Endothelial cell of umbilical vein (primary cell): ENCODE data around the gene TSTD2. TPM values are rescaled to one million over a fixed set of nuclear protein-coding genes. Genes with fewer than 3 reads are reported as not detected.
"Not testable (repeated sequence)": the region's sequence is repeated elsewhere in the genome, so short reads cannot be mapped to it uniquely, and the experiment has no call there.

Experiments used
- BruUV-seq: library from RNA; stranded (reverse); fragments of 400-500 nt; replicated peaks from 2 replicates; lab custom pipeline; 2021; lab: Mats Ljungman, UMichigan
- CTCF ChIA-PET: fragments of 300-600, 350-600 bp; sonication (Branson Sonifier 250); formaldehyde crosslinking; loops from one replicate; lab custom pipeline; 2021; ENCODE audit warnings: antibody characterized with exemption, inconsistent platforms; lab: Charles Lee
- POLR2A ChIA-PET: fragments of 300-600, 350-600 bp; sonication (Branson Sonifier 250); formaldehyde crosslinking; loops from one replicate; lab custom pipeline; 2021; ENCODE audit warnings: antibody characterized with exemption, inconsistent platforms; lab: Charles Lee
- DNase-seq: peaks from one replicate; pipeline ENCODE4 v3.0.0-alpha.2; 2011; ENCODE audit warnings: low read depth, low spot score
- FAIRE-seq: peaks from 2 replicates; lab custom pipeline; 2011; peaks lifted over from hg19 to GRCh38; lab: Jason Lieb, UNC
- H2AFZ ChIP-seq: 2 replicates; pipeline ENCODE4 v1.6.0; 2012; ENCODE audit warnings: low read depth, low read length, control low read depth, inconsistent platforms
- H3K27ac ChIP-seq: 2 replicates; pipeline ENCODE4 v1.5.1; 2011; ENCODE audit warnings: low read depth, mild to moderate bottlenecking, control low read depth, low read length, moderate library complexity; ENCODE audit not compliant: insufficient read depth
- H3K27me3 ChIP-seq, 2 experiments: 2 replicates each; pipeline versions ENCODE4 v1.6.0 to v1.6.1; 2011; ENCODE audit warnings: low read length in 2 of 2, mixed read lengths in 1 of 2; ENCODE audit not compliant: control insufficient read depth in 2 of 2, insufficient read depth in 2 of 2
- H3K36me3 ChIP-seq, 2 experiments: 2 replicates in 1 of 2; 3 replicates in 1 of 2; pipeline ENCODE4 v1.5.1; 2011; ENCODE audit warnings: low read length in 2 of 2, mild to moderate bottlenecking in 1 of 2, moderate library complexity in 1 of 2; ENCODE audit not compliant: control insufficient read depth in 2 of 2, insufficient read depth in 2 of 2; ENCODE audit errors: extremely low read depth in 1 of 2
- H3K4me1 ChIP-seq: 3 replicates; pipeline ENCODE4 v1.5.1; 2011; ENCODE audit warnings: mild to moderate bottlenecking, low read length; ENCODE audit not compliant: control insufficient read depth, insufficient read depth; ENCODE audit errors: extremely low read depth
- H3K4me2 ChIP-seq: 2 replicates; pipeline ENCODE4 v1.6.1; 2011; ENCODE audit warnings: low read length, control low read depth, mixed read lengths; ENCODE audit not compliant: insufficient read depth
- H3K4me3 ChIP-seq, 3 experiments: fragments of 200-600 bp in 1 of 3; sonication (generic), shearing (Covaris generic) in 1 of 3; replicated peaks in 1 of 3; 2 replicates each; pipeline ENCODE4 v1.5.1; 2011 to 2016; ENCODE audit warnings: control low read depth in 3 of 3, low read length in 3 of 3, mild to moderate bottlenecking in 2 of 3, inconsistent platforms in 1 of 3, low read depth in 1 of 3, moderate library complexity in 1 of 3; ENCODE audit not compliant: insufficient read depth in 1 of 3
- H3K79me2 ChIP-seq: 2 replicates; pipeline ENCODE4 v1.6.0; 2012; ENCODE audit warnings: low read length, inconsistent platforms; ENCODE audit not compliant: control insufficient read depth, insufficient read depth
- H3K9ac ChIP-seq: replicated peaks from 2 replicates; pipeline ENCODE3; 2011; ENCODE audit warnings: low read length, control low read depth; ENCODE audit not compliant: insufficient read depth; ENCODE audit errors: extremely low read depth
- H3K9me1 ChIP-seq: replicated peaks from 3 replicates; pipeline ENCODE4 v1.6.0; 2011; ENCODE audit warnings: mild to moderate bottlenecking, low read length; ENCODE audit not compliant: control insufficient read depth, insufficient read depth; ENCODE audit errors: extremely low read depth
- H3K9me3 ChIP-seq: replicated peaks from 2 replicates; pipeline ENCODE4 v1.5.1; 2012; ENCODE audit warnings: low read length, inconsistent platforms; ENCODE audit not compliant: control insufficient read depth, insufficient read depth
- H4K20me1 ChIP-seq: replicated peaks from 2 replicates; pipeline ENCODE3; 2011; ENCODE audit warnings: mild to moderate bottlenecking, low read length; ENCODE audit not compliant: control insufficient read depth, insufficient read depth; ENCODE audit errors: extremely low read depth
- CTCF ChIP-seq, 2 donors: IDR thresholded peaks; 1 replicate in 1 of 2; 2 replicates in 1 of 2; pipeline ENCODE4 v1.5.1; 2011; ENCODE audit warnings: low read length in 2 of 2, mild to moderate bottlenecking in 2 of 2, moderate library complexity in 2 of 2, control low read depth in 1 of 2, inconsistent platforms in 1 of 2, low read depth in 1 of 2; ENCODE audit not compliant: insufficient read depth in 1 of 2; ENCODE audit errors: extremely low read depth in 1 of 2
- EZH2 ChIP-seq: IDR thresholded peaks from 2 replicates; pipeline ENCODE4 v1.6.1; 2012; ENCODE audit warnings: borderline replicate concordance, low read depth, mild to moderate bottlenecking, moderate library complexity, low read length, inconsistent platforms; ENCODE audit not compliant: severe bottlenecking
- FOS ChIP-seq: IDR thresholded peaks from 2 replicates; pipeline ENCODE4 v1.6.1; 2011; ENCODE audit warnings: mild to moderate bottlenecking, low read length, moderate library complexity, borderline replicate concordance; ENCODE audit not compliant: insufficient read depth
- GATA2 ChIP-seq: IDR thresholded peaks from 2 replicates; pipeline ENCODE4 v1.7.0; 2011; ENCODE audit warnings: low read depth, mild to moderate bottlenecking, moderate library complexity, mixed read lengths, low read length; ENCODE audit not compliant: insufficient read length, insufficient read depth
- JUN ChIP-seq: IDR thresholded peaks from 2 replicates; pipeline ENCODE4 v1.6.1; 2011; ENCODE audit warnings: borderline replicate concordance, low read depth; ENCODE audit not compliant: insufficient read length, insufficient read depth
- MYC ChIP-seq: IDR thresholded peaks from one replicate; pipeline ENCODE4 v1.6.1; 2011; ENCODE audit warnings: mild to moderate bottlenecking, low read depth, low read length
- POLR2A ChIP-seq: IDR thresholded peaks from 2 replicates; pipeline ENCODE4 v1.6.1; 2012; ENCODE audit warnings: low read depth, mild to moderate bottlenecking, control low read depth, low read length
- POLR2AphosphoS5 ChIP-seq: IDR thresholded peaks from 2 replicates; pipeline ENCODE4 v1.6.1; 2012; ENCODE audit warnings: low read depth, mild to moderate bottlenecking, control low read depth, low read length, moderate library complexity; ENCODE audit not compliant: insufficient read depth
- dilution Hi-C: fragments of 300-500 bp; cut with MboI; formaldehyde crosslinking; loops from one replicate; pipeline ENCODE4 v1.15.0; 2019; ENCODE audit warnings: low sequenced_read_pairs; ENCODE audit not compliant: extremely low pct_ligation_motif_present
- intact Hi-C: fragments of 100-400 bp; cut with micrococcal nuclease; formaldehyde crosslinking; loops from one replicate; pipeline ENCODE4 v1.10.0; 2022
- polyA plus RNA-seq, 4 experiments: library from polyadenylated mRNA; depleted of rRNA in 3 of 4; stranded (reverse) in 3 of 4; unstranded in 1 of 4; fragments of >200 nt; gene quantifications; 2 replicates each; pipeline versions ENCODE4 v1.2.1 to v1.2.3, GENCODE V29; 2011 to 2012; ENCODE audit warnings: missing spikeins in 1 of 4
- total RNA-seq: library from RNA; stranded (reverse); gene quantifications from 2 replicates; pipeline ENCODE4 v1.2.3, GENCODE V29; 2021
- TF ChIP-seq, protein P1 (sequence below): IDR thresholded peaks from 2 replicates; pipeline ENCODE4 v1.6.1; 2011; ENCODE audit not compliant: insufficient read depth, insufficient read length

The TSTD2 gene
- total and polyA plus RNA-seq, 2 donors (not counting 3 experiments of a cell fraction or from before 2014, with no cell fraction given) = 13.7 to 15.9 TPM

GRCh38 chr9:97623946-97624345, 9.2 kb downstream of the TSTD2 start:
- Histone ChIP-seq H3K4me3 (no peak overlapping the region), H4K20me1 (no peaks in the 10 kb centered on the region), H3K79me2 (peaks cover 4% of the 10 kb centered on the region), H3K27me3 (no peaks in the 10 kb centered on the region), H3K36me3 (no peaks in the 10 kb centered on the region), H3K9me1 (no peaks in the 10 kb centered on the region), H3K27ac (no peak overlapping the region), H3K4me2 (no peak overlapping the region), H2AFZ (no peak overlapping the region), H3K4me1 (no peaks in the 10 kb centered on the region), H3K9ac (no peak overlapping the region), H3K9me3 (no peaks in the 10 kb centered on the region)
- intact Hi-C loops = no loop called here
- FAIRE-seq = no peak
- DNase-seq = no peak
- TF ChIP-seq MYC (no peak), JUN (no peak), GATA2 (no peak), CTCF (IDR thresholded peaks at IDR 0.05; ENCODE audit: extremely low read depth in 1 of 2, insufficient read depth in 1 of 2, low read depth in 1 of 2, low read length in 2 of 2) (no peak), POLR2AphosphoS5 (no peak), FOS (no peak), EZH2 (no peak), POLR2A (no peak)
- TF ChIP-seq, protein P1, sequence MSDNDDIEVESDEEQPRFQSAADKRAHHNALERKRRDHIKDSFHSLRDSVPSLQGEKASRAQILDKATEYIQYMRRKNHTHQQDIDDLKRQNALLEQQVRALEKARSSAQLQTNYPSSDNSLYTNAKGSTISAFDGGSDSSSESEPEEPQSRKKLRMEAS = no peak
- dilution Hi-C loops = loop anchor here (25.0 kb wide), 1 partner anchor 162 kb away; no protein-coding TSS in a partner anchor
- POLR2A ChIA-PET = no interaction called here
- no TSS peak for BruUV-seq
- CTCF ChIA-PET = interaction anchor here (1.4 to 2.4 kb wide), 2 partner anchors 8 to 25 kb away, joined by 3 to 14 read pairs; no protein-coding TSS in a partner anchor

GRCh38 chr9:97622483-97622882, 10.7 kb downstream of the TSTD2 start:
- ChIA-PET POLR2A (interaction anchor here (0.6 kb wide), 1 partner anchor 11 kb away, joined by 3 read pairs; the partner anchor contains the start of genes NCBP1 and TSTD2), CTCF (interaction anchor here (1.4 kb wide), 1 partner anchor 24 kb away, joined by 3 read pairs; no protein-coding TSS in a partner anchor)
- H3K9me1 ChIP-seq, H3K27ac ChIP-seq, H4K20me1 ChIP-seq, H3K4me2 ChIP-seq, H3K4me1 ChIP-seq, H3K36me3 ChIP-seq, H3K9ac ChIP-seq, intact Hi-C loops, H3K9me3 ChIP-seq, H3K4me3 ChIP-seq, H3K79me2 ChIP-seq, DNase-seq, BruUV-seq, FAIRE-seq, H3K27me3 ChIP-seq, H2AFZ ChIP-seq: not testable (repeated sequence)
- dilution Hi-C loops = loop anchor here (25.0 kb wide), 1 partner anchor 160 kb away; no protein-coding TSS in a partner anchor

GRCh38 chr9:97620063-97620462, 13.1 kb downstream of the TSTD2 start:
- H3K4me3 ChIP-seq, FAIRE-seq, POLR2A ChIA-PET, H3K79me2 ChIP-seq, H2AFZ ChIP-seq, H3K4me2 ChIP-seq, H3K9me3 ChIP-seq, H3K4me1 ChIP-seq, DNase-seq, H3K36me3 ChIP-seq, H4K20me1 ChIP-seq, BruUV-seq, H3K27ac ChIP-seq, H3K27me3 ChIP-seq, intact Hi-C loops, H3K9me1 ChIP-seq, H3K9ac ChIP-seq: not testable (repeated sequence)
- CTCF ChIA-PET = interaction anchor here (1.0 kb wide), 1 partner anchor 151 kb away, joined by 3 read pairs; no protein-coding TSS in a partner anchor
- dilution Hi-C loops = loop anchor here (25.0 kb wide), 1 partner anchor 158 kb away; no protein-coding TSS in a partner anchor
